Spleen (tissue), 7 donors: Measurements from ENCODE around the gene C9orf72.

Experiments used
- POLR2AphosphoS5 ChIP-seq, 3 donors: sonication (generic); formaldehyde crosslinking; IDR thresholded peaks; one replicate each; pipeline ENCODE4 v1.5.1; 2017; ENCODE audit warnings: antibody characterized with exemption in 3 of 3
- TF ChIP-seq, protein P1 (sequence below), 11 experiments: fragments of 200-600 bp in 7 of 11; fragments of 450-650 bp in 4 of 11; sonication (generic) in 4 of 11; IDR thresholded peaks in 8 of 11; conservative IDR thresholded peaks in 3 of 11; 1 replicate in 7 of 11; 2 replicates in 4 of 11; pipeline versions ENCODE4 v1.4.0 to v1.8.0; 2016 to 2021; ENCODE audit warnings: antibody characterized with exemption in 11 of 11, inconsistent platforms in 4 of 11, mild to moderate bottlenecking in 1 of 11
- donor health status: DM: no; HTN: no; CAD: no; lungs with moderate emphysema.
- donor health status: DM: no; HTN: no; CAD: no.
- donor health status: DM: no; HTN: no; CAD: no.

DNA sequence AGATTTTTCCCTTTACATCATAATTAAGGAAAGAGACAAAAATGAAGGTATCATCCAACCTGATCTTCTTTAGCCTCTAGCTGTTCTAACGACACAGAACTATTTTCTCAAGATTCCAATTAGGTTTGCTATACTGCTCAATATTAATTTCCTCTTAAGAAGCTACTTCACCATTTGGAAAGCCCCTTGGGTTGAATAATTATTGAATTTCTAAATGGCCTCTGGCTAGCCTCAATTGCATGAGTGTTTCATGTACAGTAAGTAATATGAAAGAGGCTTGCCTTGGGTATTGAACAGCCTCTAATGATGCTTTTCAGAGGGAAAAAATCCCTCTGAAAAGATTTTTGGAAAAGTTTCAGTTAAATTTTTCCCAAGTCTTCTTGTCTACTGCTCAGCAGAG is 40.0 kb downstream of the C9orf72 start:
- no peak for TF ChIP-seq POLR2AphosphoS5 (IDR thresholded peaks at IDR 0.05)
- TF ChIP-seq, protein P1, sequence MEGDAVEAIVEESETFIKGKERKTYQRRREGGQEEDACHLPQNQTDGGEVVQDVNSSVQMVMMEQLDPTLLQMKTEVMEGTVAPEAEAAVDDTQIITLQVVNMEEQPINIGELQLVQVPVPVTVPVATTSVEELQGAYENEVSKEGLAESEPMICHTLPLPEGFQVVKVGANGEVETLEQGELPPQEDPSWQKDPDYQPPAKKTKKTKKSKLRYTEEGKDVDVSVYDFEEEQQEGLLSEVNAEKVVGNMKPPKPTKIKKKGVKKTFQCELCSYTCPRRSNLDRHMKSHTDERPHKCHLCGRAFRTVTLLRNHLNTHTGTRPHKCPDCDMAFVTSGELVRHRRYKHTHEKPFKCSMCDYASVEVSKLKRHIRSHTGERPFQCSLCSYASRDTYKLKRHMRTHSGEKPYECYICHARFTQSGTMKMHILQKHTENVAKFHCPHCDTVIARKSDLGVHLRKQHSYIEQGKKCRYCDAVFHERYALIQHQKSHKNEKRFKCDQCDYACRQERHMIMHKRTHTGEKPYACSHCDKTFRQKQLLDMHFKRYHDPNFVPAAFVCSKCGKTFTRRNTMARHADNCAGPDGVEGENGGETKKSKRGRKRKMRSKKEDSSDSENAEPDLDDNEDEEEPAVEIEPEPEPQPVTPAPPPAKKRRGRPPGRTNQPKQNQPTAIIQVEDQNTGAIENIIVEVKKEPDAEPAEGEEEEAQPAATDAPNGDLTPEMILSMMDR (IDR thresholded peaks at IDR 0.05 in 8 of 11, conservative IDR thresholded peaks at IDR 0.05 in 3 of 11): no peak
